Keratinocyte (primary cell): ENCODE measurements around the gene RFTN1. TPM values are rescaled to one million over a fixed set of nuclear protein-coding genes. Genes with fewer than 3 reads are reported as not detected.

Source experiments
- DNase-seq: peaks from one replicate; pipeline ENCODE4 v3.0.0-alpha.2; 2011; ENCODE audit warnings: low read depth, missing footprints, low spot score
- FAIRE-seq: peaks from 2 replicates; lab custom pipeline; 2011; peaks lifted over from hg19 to GRCh38; lab: Jason Lieb, UNC
- H2AFZ ChIP-seq: 2 replicates; pipeline ENCODE4 v1.6.0; 2012; ENCODE audit warnings: low read length, control low read depth, inconsistent platforms; ENCODE audit not compliant: control insufficient read depth
- H3K27ac ChIP-seq: 2 replicates; pipeline ENCODE4 v1.5.1; 2011; ENCODE audit warnings: low read length; ENCODE audit not compliant: control insufficient read depth, insufficient read depth
- H3K27me3 ChIP-seq: 3 replicates; pipeline ENCODE4 v1.6.0; 2011; ENCODE audit warnings: low read length; ENCODE audit not compliant: control insufficient read depth, insufficient read depth; ENCODE audit errors: extremely low read depth
- H3K36me3 ChIP-seq, 2 experiments: 2 replicates in 1 of 2; 3 replicates in 1 of 2; pipeline ENCODE4 v1.5.1; 2011; ENCODE audit warnings: low read length in 2 of 2, mild to moderate bottlenecking in 1 of 2; ENCODE audit not compliant: control insufficient read depth in 2 of 2, insufficient read depth in 2 of 2; ENCODE audit errors: extremely low read depth in 1 of 2
- H3K4me1 ChIP-seq: 3 replicates; pipeline ENCODE4 v1.5.1; 2011; ENCODE audit warnings: low read length; ENCODE audit not compliant: control insufficient read depth, insufficient read depth; ENCODE audit errors: extremely low read depth
- H3K4me2 ChIP-seq: 3 replicates; pipeline ENCODE4 v1.6.0; 2011; ENCODE audit warnings: low read depth, low read length; ENCODE audit not compliant: control insufficient read depth, insufficient read depth; ENCODE audit errors: extremely low read depth
- H3K4me3 ChIP-seq, 3 experiments: fragments of 200-600 bp in 1 of 3; sonication (generic) in 1 of 3; 2 replicates in 2 of 3; 3 replicates in 1 of 3; pipeline ENCODE4 v1.5.1; 2011 to 2016; ENCODE audit warnings: low read length in 3 of 3, mild to moderate bottlenecking in 3 of 3, control low read depth in 2 of 3, inconsistent platforms in 1 of 3, low read depth in 1 of 3, mixed read lengths in 1 of 3, mixed run types in 1 of 3, moderate library complexity in 1 of 3; ENCODE audit not compliant: control insufficient read depth in 2 of 3, insufficient read depth in 2 of 3; ENCODE audit errors: extremely low read depth in 1 of 3
- H3K79me2 ChIP-seq: 2 replicates; pipeline ENCODE4 v1.6.0; 2012; ENCODE audit warnings: low read length; ENCODE audit not compliant: control insufficient read depth, insufficient read depth
- H3K9ac ChIP-seq: 3 replicates; pipeline ENCODE4 v1.6.0; 2011; ENCODE audit warnings: low read length; ENCODE audit not compliant: control insufficient read depth, insufficient read depth; ENCODE audit errors: extremely low read depth
- H3K9me1 ChIP-seq: 3 replicates; pipeline ENCODE4 v1.6.0; 2011; ENCODE audit warnings: low read length; ENCODE audit not compliant: control insufficient read depth, insufficient read depth; ENCODE audit errors: extremely low read depth
- H3K9me3 ChIP-seq: 2 replicates; pipeline ENCODE4 v1.5.1; 2012; ENCODE audit warnings: low read depth, low read length; ENCODE audit not compliant: control insufficient read depth
- H4K20me1 ChIP-seq: 3 replicates; pipeline ENCODE4 v1.6.0; 2011; ENCODE audit warnings: low read length; ENCODE audit not compliant: control insufficient read depth, insufficient read depth; ENCODE audit errors: extremely low read depth
- CTCF ChIP-seq, 3 experiments: IDR thresholded peaks in 1 of 3; conservative IDR thresholded peaks in 1 of 3; optimal IDR thresholded peaks in 1 of 3; 2 replicates in 2 of 3; 3 replicates in 1 of 3; pipeline versions ENCODE3 to v1.5.1; 2011; ENCODE audit warnings: low read length in 3 of 3, mild to moderate bottlenecking in 3 of 3, moderate library complexity in 2 of 3, control low read depth in 1 of 3, inconsistent platforms in 1 of 3; ENCODE audit not compliant: insufficient read depth in 2 of 3; ENCODE audit errors: extremely low read depth in 1 of 3
- EZH2 ChIP-seq: IDR thresholded peaks from one replicate; pipeline ENCODE4 v1.6.1; 2012; ENCODE audit warnings: inconsistent platforms, mild to moderate bottlenecking, low read length, moderate library complexity
- dilution Hi-C: fragments of 300-500 bp; cut with MboI; formaldehyde crosslinking; loops from one replicate; pipeline ENCODE4 v1.7.0; 2020; ENCODE audit warnings: low sequenced_read_pairs; ENCODE audit not compliant: extremely low pct_ligation_motif_present
- polyA plus RNA-seq, 5 experiments: library from polyadenylated mRNA; depleted of rRNA in 3 of 5; stranded (reverse) in 3 of 5; stranded (forward) in 1 of 5; unstranded in 1 of 5; fragments of >200 nt; gene quantifications; 1 replicate in 1 of 5; 2 replicates in 3 of 5; 3 replicates in 1 of 5; pipeline versions ENCODE4 v1.2.1 to v1.2.3, GENCODE V29; 2011 to 2012; ENCODE audit warnings: missing spikeins in 2 of 5, low read depth in 1 of 5, low replicate concordance in 1 of 5

RFTN1 gene
- polyA plus RNA-seq, 1 donor (not counting 4 experiments of a cell fraction or from before 2014, with no cell fraction given): 18.0 TPM

DNA sequence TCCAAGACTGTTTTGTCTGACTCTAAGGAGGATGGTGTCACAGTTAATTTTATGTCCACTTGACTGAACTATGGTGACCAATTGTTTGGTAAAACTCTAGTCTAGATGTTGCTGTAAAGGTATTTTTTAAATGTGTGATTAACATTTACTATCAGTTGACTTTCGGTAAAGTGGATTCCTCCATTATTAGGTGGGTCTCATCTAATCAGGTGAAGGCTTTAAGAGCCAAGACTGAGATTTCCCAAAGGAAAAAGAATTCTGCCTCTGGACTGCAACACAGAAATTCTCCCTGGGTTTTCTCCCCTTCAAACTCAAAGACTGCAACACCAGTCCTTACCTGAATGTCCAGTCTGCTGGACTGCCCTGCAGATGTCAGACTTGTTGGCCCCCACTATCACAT is 129.6 kb downstream of the RFTN1 start:
- DNase-seq (no peak), FAIRE-seq (no peak)
- H3K9ac ChIP-seq: no peak overlapping the region
- TF ChIP-seq CTCF (optimal IDR thresholded peaks at IDR 0.05 in 1 of 3, IDR thresholded peaks at IDR 0.05 in 1 of 3, conservative IDR thresholded peaks at IDR 0.05 in 1 of 3; ENCODE audit: extremely low read depth in 1 of 3, insufficient read depth in 2 of 3, low read length in 3 of 3) (no peak), EZH2 (no peak)
- H3K4me2 ChIP-seq: no peak overlapping the region
- no peaks in the 10 kb centered on the region for H3K9me3 ChIP-seq
- H4K20me1 ChIP-seq: no peaks in the 10 kb centered on the region
- H2AFZ ChIP-seq: no peak overlapping the region
- no peaks in the 10 kb centered on the region for H3K79me2 ChIP-seq
- H3K36me3 ChIP-seq: no peaks in the 10 kb centered on the region
- dilution Hi-C loops: no loop called here
- H3K4me1 ChIP-seq: peaks cover 16% of the 10 kb centered on the region
- H3K9me1 ChIP-seq: no peaks in the 10 kb centered on the region
- no peaks in the 10 kb centered on the region for H3K27me3 ChIP-seq
- H3K4me3 ChIP-seq: no peak overlapping the region
- H3K27ac ChIP-seq: no peak overlapping the region

- H2AFZ ChIP-seq: no peak overlapping the region
- no peak overlapping the region for H3K9ac ChIP-seq
- no peak for DNase-seq
- no peaks in the 10 kb centered on the region for H3K27me3 ChIP-seq
- H3K9me1 ChIP-seq: no peaks in the 10 kb centered on the region
- H4K20me1 ChIP-seq: no peaks in the 10 kb centered on the region
- H3K27ac ChIP-seq: no peak overlapping the region
- FAIRE-seq: no peak
- TF ChIP-seq CTCF (optimal IDR thresholded peaks at IDR 0.05 in 1 of 3, IDR thresholded peaks at IDR 0.05 in 1 of 3, conservative IDR thresholded peaks at IDR 0.05 in 1 of 3; ENCODE audit: extremely low read depth in 1 of 3, insufficient read depth in 2 of 3, low read length in 3 of 3) (no peak), EZH2 (no peak)
- no peaks in the 10 kb centered on the region for H3K9me3 ChIP-seq
- peaks cover 0 to 2% of the 10 kb centered on the region in 2 experiments for H3K36me3 ChIP-seq
- no peak overlapping the region for H3K4me3 ChIP-seq
- peaks cover 16% of the 10 kb centered on the region for H3K4me1 ChIP-seq
- dilution Hi-C loops: no loop called here
- H3K79me2 ChIP-seq: no peaks in the 10 kb centered on the region
- no peak overlapping the region for H3K4me2 ChIP-seq
These were observed 130.7 kb downstream of the RFTN1 start for GRCh38 chr3:16382845-16383244.
